ENCODE data around the gene HUNK.

- TF ChIP-seq CTCF (IDR thresholded peaks at IDR 0.05), result no peak
- TF ChIP-seq POLR2A (IDR thresholded peaks at IDR 0.05), result no peak
Measured at GRCh38 chr21:31898933-31899630, 26.3 kb downstream of the HUNK start.
